ENCODE measurements around the gene KCNG1.

Gene KCNG1

GRCh38 chr20:51001430-51002265 is 21.3 kb downstream of the KCNG1 start:
- CTCF ChIA-PET, result no interaction called here

GRCh38 chr20:50999355-50999754 is 23.6 kb downstream of the KCNG1 start:
- Histone ChIP-seq H3K4me1 (ENCODE audit: control extremely low read depth in 1 of 4, control insufficient read depth in 4 of 4, insufficient read depth in 4 of 4, low read length in 3 of 4) (no peaks in the 10 kb centered on the region), H3K36me3 (ENCODE audit: control insufficient read depth in 4 of 4, insufficient read depth in 4 of 4, low read length in 3 of 4) (no peaks in the 10 kb centered on the region), H3K4me3 (ENCODE audit: control insufficient read depth in 1 of 7, extremely low read depth in 1 of 7, insufficient read depth in 4 of 7, low read depth in 2 of 7, low read length in 6 of 7) (no peak overlapping the region), H3K27me3 (replicated peaks in 2 of 5; ENCODE audit: control insufficient read depth in 4 of 5, insufficient read depth in 5 of 5, low read length in 4 of 5) (peaks cover 0 to 26% (median 14%) of the 10 kb centered on the region in 5 experiments), H3K9me3 (ENCODE audit: control extremely low read depth in 1 of 5, control insufficient read depth in 4 of 5, insufficient read depth in 2 of 5, low read depth in 1 of 5, low read length in 4 of 5) (no peaks in the 10 kb centered on the region), H3K27ac (ENCODE audit: insufficient read depth in 1 of 2, low read depth in 1 of 2, low read length in 2 of 2, poor library complexity in 1 of 2, severe bottlenecking in 2 of 2) (no peak overlapping the region)
- no peak for DNase-seq
- CTCF ChIA-PET, result interaction anchor here (1.9 kb wide), 1 partner anchor 16 kb away, joined by 3 read pairs; no protein-coding TSS in a partner anchor
- POLR2A ChIA-PET, result no interaction called here
- 97% methylated on average over 4 of the region's 4 CpGs for WGBS (ENCODE audit: insufficient coverage)

More at GRCh38 chr20:51001430-51002265, 21.3 kb downstream of the KCNG1 start:
- Histone ChIP-seq H3K4me1 (ENCODE audit: control extremely low read depth in 1 of 4, control insufficient read depth in 4 of 4, insufficient read depth in 4 of 4, low read length in 3 of 4) (no peaks in the 10 kb centered on the region), H3K4me3 (ENCODE audit: control insufficient read depth in 1 of 7, extremely low read depth in 1 of 7, insufficient read depth in 4 of 7, low read depth in 2 of 7, low read length in 6 of 7) (no peak overlapping the region), H3K9me3 (ENCODE audit: control extremely low read depth in 1 of 5, control insufficient read depth in 4 of 5, insufficient read depth in 2 of 5, low read depth in 1 of 5, low read length in 4 of 5) (no peaks in the 10 kb centered on the region), H3K27ac (ENCODE audit: insufficient read depth in 1 of 2, low read depth in 1 of 2, low read length in 2 of 2, poor library complexity in 1 of 2, severe bottlenecking in 2 of 2) (no peak overlapping the region), H3K27me3 (replicated peaks in 2 of 5; ENCODE audit: control insufficient read depth in 4 of 5, insufficient read depth in 5 of 5, low read length in 4 of 5) (peaks cover 0 to 24% (median 14%) of the 10 kb centered on the region in 5 experiments), H3K36me3 (ENCODE audit: control insufficient read depth in 4 of 4, insufficient read depth in 4 of 4, low read length in 3 of 4) (no peaks in the 10 kb centered on the region)
- no peak for DNase-seq
- WGBS (ENCODE audit: insufficient coverage), result 92% methylated on average over 18 of the region's 20 CpGs
- POLR2A ChIA-PET, result no interaction called here

DNA sequence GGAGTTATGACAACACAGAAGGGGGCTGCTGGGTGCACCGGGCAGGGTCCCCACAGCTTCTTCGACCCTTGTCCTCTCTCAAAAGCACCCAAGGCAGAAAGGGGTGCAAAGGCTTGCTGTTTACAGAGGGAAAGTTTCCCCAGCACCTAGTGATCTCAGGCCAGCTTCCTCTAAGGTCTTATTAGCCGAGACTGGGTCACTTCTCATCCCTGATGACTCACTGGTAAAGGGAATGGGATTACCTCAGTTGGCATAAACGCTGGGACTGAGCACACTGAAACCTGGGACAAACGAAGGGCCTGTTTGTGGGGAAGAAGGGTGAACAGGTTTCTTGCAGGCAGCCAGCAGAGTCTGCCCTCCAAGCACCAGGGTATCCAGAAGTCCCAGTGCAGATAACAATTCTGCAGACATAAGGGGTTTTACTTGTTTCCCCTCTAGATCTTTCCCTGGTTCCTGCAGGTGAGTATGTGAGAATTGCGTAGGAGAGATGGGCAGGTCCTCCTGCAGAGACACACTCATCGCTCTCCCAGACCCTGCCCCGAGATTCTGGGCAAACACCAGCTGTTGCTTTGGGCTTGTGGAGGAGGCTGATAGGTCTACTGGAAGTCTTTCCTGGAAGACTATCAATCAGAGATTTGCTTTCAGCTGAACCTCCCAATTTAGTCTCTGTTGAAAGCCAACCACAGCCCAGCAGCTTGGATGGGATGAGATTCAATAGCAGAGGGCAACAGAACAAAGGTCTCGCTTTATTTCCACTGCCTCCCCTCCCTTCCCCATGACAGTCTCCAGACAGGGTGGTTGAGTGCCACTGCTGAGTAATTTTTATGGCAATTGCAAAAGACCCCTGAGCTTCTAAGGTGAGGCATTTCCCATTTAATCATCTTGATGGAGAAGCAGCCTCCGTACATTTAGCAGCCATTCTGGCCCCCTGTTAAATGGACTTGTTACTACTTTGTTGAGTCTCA is 25.7 kb downstream of the KCNG1 start:
- ChIA-PET CTCF (interaction anchor here (0.8 to 2.1 kb wide), 4 partner anchors 9 to 321 kb away, joined by 3 to 8 read pairs (median 4); no protein-coding TSS in a partner anchor), POLR2A (interaction anchor here (0.6 kb wide), 1 partner anchor 1080 kb away, joined by 3 read pairs; no protein-coding TSS in a partner anchor)
- Histone ChIP-seq H3K9me3 (ENCODE audit: control extremely low read depth in 1 of 5, control insufficient read depth in 4 of 5, insufficient read depth in 2 of 5, low read depth in 1 of 5, low read length in 4 of 5) (no peaks in the 10 kb centered on the region), H3K27me3 (replicated peaks in 2 of 5; ENCODE audit: control insufficient read depth in 4 of 5, insufficient read depth in 5 of 5, low read length in 4 of 5) (peaks cover 0 to 32% (median 23%) of the 10 kb centered on the region in 5 experiments), H3K4me1 (ENCODE audit: control extremely low read depth in 1 of 4, control insufficient read depth in 4 of 4, insufficient read depth in 4 of 4, low read length in 3 of 4) (no peaks in the 10 kb centered on the region), H3K4me3 (ENCODE audit: control insufficient read depth in 1 of 7, extremely low read depth in 1 of 7, insufficient read depth in 4 of 7, low read depth in 2 of 7, low read length in 6 of 7) (no peak overlapping the region), H3K36me3 (ENCODE audit: control insufficient read depth in 4 of 4, insufficient read depth in 4 of 4, low read length in 3 of 4) (no peaks in the 10 kb centered on the region), H3K27ac (ENCODE audit: insufficient read depth in 1 of 2, low read depth in 1 of 2, low read length in 2 of 2, poor library complexity in 1 of 2, severe bottlenecking in 2 of 2) (no peak overlapping the region)
- no peak for DNase-seq
- WGBS (ENCODE audit: insufficient coverage), result 79% methylated on average over 9 of the region's 10 CpGs

GRCh38 chr20:50995506-50995905 is 27.4 kb downstream of the KCNG1 start:
- no peak overlapping the region for H3K27ac ChIP-seq (ENCODE audit: insufficient read depth in 1 of 2, low read depth in 1 of 2, low read length in 2 of 2, poor library complexity in 1 of 2, severe bottlenecking in 2 of 2)
- H3K36me3 ChIP-seq (ENCODE audit: control insufficient read depth in 4 of 4, insufficient read depth in 4 of 4, low read length in 3 of 4), result no peaks in the 10 kb centered on the region
- H3K4me3 ChIP-seq (ENCODE audit: control insufficient read depth in 1 of 7, extremely low read depth in 1 of 7, insufficient read depth in 4 of 7, low read depth in 2 of 7, low read length in 6 of 7), result no peak overlapping the region
- no peaks in the 10 kb centered on the region for H3K4me1 ChIP-seq (ENCODE audit: control extremely low read depth in 1 of 4, control insufficient read depth in 4 of 4, insufficient read depth in 4 of 4, low read length in 3 of 4)
- ChIA-PET CTCF (interaction anchor here (0.7 to 2.1 kb wide), 5 partner anchors 8 to 367 kb away, joined by 3 to 4 read pairs (median 3); no protein-coding TSS in a partner anchor), POLR2A (interaction anchor here (0.6 kb wide), 1 partner anchor 335 kb away, joined by 3 read pairs; no protein-coding TSS in a partner anchor)
- H3K27me3 ChIP-seq (replicated peaks in 2 of 5; ENCODE audit: control insufficient read depth in 4 of 5, insufficient read depth in 5 of 5, low read length in 4 of 5), result peaks cover 0 to 28% (median 22%) of the 10 kb centered on the region in 5 experiments
- no peaks in the 10 kb centered on the region for H3K9me3 ChIP-seq (ENCODE audit: control extremely low read depth in 1 of 5, control insufficient read depth in 4 of 5, insufficient read depth in 2 of 5, low read depth in 1 of 5, low read length in 4 of 5)
- 88% methylated on average over 2 of the region's 5 CpGs for WGBS (ENCODE audit: insufficient coverage)
- no peak for DNase-seq

DNA sequence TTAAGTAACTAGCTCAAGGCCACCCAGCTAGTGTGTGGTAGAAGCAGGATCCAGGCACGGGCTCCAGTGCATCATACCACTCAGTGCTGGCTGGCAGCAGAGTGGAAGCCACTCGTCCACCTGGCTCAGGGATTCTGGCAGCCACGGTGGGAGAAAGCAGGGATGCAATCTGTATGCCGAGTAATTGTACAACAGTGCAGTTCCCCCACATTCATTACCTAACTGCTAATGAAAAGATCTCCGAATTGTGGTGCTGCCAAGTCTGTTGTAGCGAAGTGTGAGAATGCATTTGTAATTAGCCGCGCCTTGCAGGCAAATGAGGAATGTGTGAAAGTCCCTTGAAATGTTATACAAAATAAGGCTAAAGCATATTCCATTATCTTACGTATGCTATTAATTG is 29.0 kb downstream of the KCNG1 start:
- H3K4me1 ChIP-seq (ENCODE audit: control extremely low read depth in 1 of 4, control insufficient read depth in 4 of 4, insufficient read depth in 4 of 4, low read length in 3 of 4), result no peaks in the 10 kb centered on the region
- H3K27me3 ChIP-seq (replicated peaks in 2 of 5; ENCODE audit: control insufficient read depth in 4 of 5, insufficient read depth in 5 of 5, low read length in 4 of 5), result peaks cover 0 to 22% (median 20%) of the 10 kb centered on the region in 5 experiments
- no peaks in the 10 kb centered on the region for H3K36me3 ChIP-seq (ENCODE audit: control insufficient read depth in 4 of 4, insufficient read depth in 4 of 4, low read length in 3 of 4)
- no peak for DNase-seq
- POLR2A ChIA-PET, result no interaction called here
- H3K9me3 ChIP-seq (ENCODE audit: control extremely low read depth in 1 of 5, control insufficient read depth in 4 of 5, insufficient read depth in 2 of 5, low read depth in 1 of 5, low read length in 4 of 5), result no peaks in the 10 kb centered on the region
- CTCF ChIA-PET, result interaction anchor here (1.1 to 7.8 kb wide), 4 partner anchors 308 to 335 kb away, joined by 3 to 66 read pairs (median 6); no protein-coding TSS in a partner anchor
- WGBS (ENCODE audit: insufficient coverage), result 93% methylated on average over 3 of the region's 9 CpGs
- no peak overlapping the region for H3K27ac ChIP-seq (ENCODE audit: insufficient read depth in 1 of 2, low read depth in 1 of 2, low read length in 2 of 2, poor library complexity in 1 of 2, severe bottlenecking in 2 of 2)
- H3K4me3 ChIP-seq (ENCODE audit: control insufficient read depth in 1 of 7, extremely low read depth in 1 of 7, insufficient read depth in 4 of 7, low read depth in 2 of 7, low read length in 6 of 7), result no peak overlapping the region

GRCh38 chr20:50992733-50993457 is 30.0 kb downstream of the KCNG1 start:
- no peak overlapping the region for H3K4me3 ChIP-seq (ENCODE audit: control insufficient read depth in 1 of 7, extremely low read depth in 1 of 7, insufficient read depth in 4 of 7, low read depth in 2 of 7, low read length in 6 of 7)
- H3K36me3 ChIP-seq (ENCODE audit: control insufficient read depth in 4 of 4, insufficient read depth in 4 of 4, low read length in 3 of 4), result no peaks in the 10 kb centered on the region
- DNase-seq, result peak; percentile 71 to 80 (median 80)
- H3K4me1 ChIP-seq (ENCODE audit: control extremely low read depth in 1 of 4, control insufficient read depth in 4 of 4, insufficient read depth in 4 of 4, low read length in 3 of 4), result no peaks in the 10 kb centered on the region
- H3K9me3 ChIP-seq (ENCODE audit: control extremely low read depth in 1 of 5, control insufficient read depth in 4 of 5, insufficient read depth in 2 of 5, low read depth in 1 of 5, low read length in 4 of 5), result no peaks in the 10 kb centered on the region
- H3K27me3 ChIP-seq (replicated peaks in 2 of 5; ENCODE audit: control insufficient read depth in 4 of 5, insufficient read depth in 5 of 5, low read length in 4 of 5), result peaks cover 0 to 21% (median 16%) of the 10 kb centered on the region in 5 experiments
- 41% methylated on average over 11 of the region's 13 CpGs for WGBS (ENCODE audit: insufficient coverage)
- POLR2A ChIA-PET, result interaction anchor here (0.6 kb wide), 1 partner anchor 305 kb away, joined by 4 read pairs; no protein-coding TSS in a partner anchor
- CTCF ChIA-PET, result interaction anchor here (0.7 to 7.8 kb wide), 10 partner anchors 11 to 595 kb away, joined by 3 to 66 read pairs (median 3); no protein-coding TSS in a partner anchor
- no peak overlapping the region for H3K27ac ChIP-seq (ENCODE audit: insufficient read depth in 1 of 2, low read depth in 1 of 2, low read length in 2 of 2, poor library complexity in 1 of 2, severe bottlenecking in 2 of 2)
